Measurements from ENCODE around the gene ZNG1E.
"Not testable (repeated sequence)": the region's sequence is repeated elsewhere in the genome, so short reads cannot be mapped to it uniquely, and the experiment has no call there.

The ZNG1E gene

GRCh38 chr9:65675589-65676021, at the start of gene ZNG1E:
Gene ZNG1E, plus strand, starts transcription at chr9:65675928. Its CDS starts 49 bp downstream, at chr9:65675977.
- peak; percentile 73 for DNase-seq
- H3K4me1 Mint-ChIP-seq (ENCODE audit: low read depth); H3K36me3 Mint-ChIP-seq (ENCODE audit: low read depth); H3K9me3 Mint-ChIP-seq; H3K27me3 Mint-ChIP-seq: not testable (repeated sequence)
- Mint-ChIP-seq H3K4me3 (peak within 1 kb of the TSS; percentile 77), H3K27ac (peak within 1 kb of the TSS; percentile 89)

GRCh38 chr9:65673579-65673978, 2.1 kb upstream of the ZNG1E start:
- not testable (repeated sequence) for H3K4me1 Mint-ChIP-seq (ENCODE audit: low read depth); H3K9me3 Mint-ChIP-seq; H3K4me3 Mint-ChIP-seq; H3K27me3 Mint-ChIP-seq; H3K36me3 Mint-ChIP-seq (ENCODE audit: low read depth); H3K27ac Mint-ChIP-seq; DNase-seq

GRCh38 chr9:65675018-65675417, 710 bp upstream of the ZNG1E start:
- not testable (repeated sequence) for H3K36me3 Mint-ChIP-seq (ENCODE audit: low read depth); H3K9me3 Mint-ChIP-seq; DNase-seq; H3K27ac Mint-ChIP-seq; H3K4me1 Mint-ChIP-seq (ENCODE audit: low read depth); H3K27me3 Mint-ChIP-seq
- peak overlapping the region; percentile 37 for H3K4me3 Mint-ChIP-seq

GRCh38 chr9:65676389-65676788, 661 bp downstream of the ZNG1E start:
- not testable (repeated sequence) for H3K9me3 Mint-ChIP-seq; H3K4me1 Mint-ChIP-seq (ENCODE audit: low read depth); H3K36me3 Mint-ChIP-seq (ENCODE audit: low read depth); H3K27me3 Mint-ChIP-seq
- Mint-ChIP-seq H3K4me3 (peak overlapping the region; percentile 77), H3K27ac (peak overlapping the region; percentile 89)
- peak; percentile 37 for DNase-seq

GRCh38 chr9:65678533-65678932, 2.8 kb downstream of the ZNG1E start:
- not testable (repeated sequence) for DNase-seq; H3K4me1 Mint-ChIP-seq (ENCODE audit: low read depth); H3K9me3 Mint-ChIP-seq; H3K4me3 Mint-ChIP-seq; H3K27me3 Mint-ChIP-seq; H3K27ac Mint-ChIP-seq
- peaks cover 10% of the 10 kb centered on the region for H3K36me3 Mint-ChIP-seq (ENCODE audit: low read depth)

GRCh38 chr9:65703550-65703949, 27.8 kb downstream of the ZNG1E start:
- not testable (repeated sequence) for H3K4me1 Mint-ChIP-seq (ENCODE audit: low read depth); H3K36me3 Mint-ChIP-seq (ENCODE audit: low read depth); DNase-seq; H3K9me3 Mint-ChIP-seq; H3K4me3 Mint-ChIP-seq; H3K27me3 Mint-ChIP-seq; H3K27ac Mint-ChIP-seq

GRCh38 chr9:65714445-65714844, 38.7 kb downstream of the ZNG1E start:
- not testable (repeated sequence) for H3K36me3 Mint-ChIP-seq (ENCODE audit: low read depth); H3K4me3 Mint-ChIP-seq; H3K4me1 Mint-ChIP-seq (ENCODE audit: low read depth); DNase-seq; H3K27ac Mint-ChIP-seq; H3K27me3 Mint-ChIP-seq; H3K9me3 Mint-ChIP-seq

- not testable (repeated sequence) for H3K36me3 Mint-ChIP-seq (ENCODE audit: low read depth); H3K4me1 Mint-ChIP-seq (ENCODE audit: low read depth); H3K4me3 Mint-ChIP-seq; H3K9me3 Mint-ChIP-seq; H3K27ac Mint-ChIP-seq; H3K27me3 Mint-ChIP-seq
- DNase-seq, result peak; percentile 30
These were observed 61.4 kb downstream of the ZNG1E start, which contains the start of gene FOXD4L4 for GRCh38 chr9:65737096-65737564. Gene FOXD4L4, plus strand, starts transcription at chr9:65737146. Its CDS starts 0 bp downstream, at chr9:65737146.

- not testable (repeated sequence) for H3K4me1 Mint-ChIP-seq (ENCODE audit: low read depth); DNase-seq; H3K36me3 Mint-ChIP-seq (ENCODE audit: low read depth); H3K4me3 Mint-ChIP-seq; H3K9me3 Mint-ChIP-seq; H3K27ac Mint-ChIP-seq; H3K27me3 Mint-ChIP-seq
These were observed 62.4 kb downstream of the ZNG1E start for GRCh38 chr9:65738133-65738532.

Data from activated T-cell treated with anti-CD3 and anti-CD28 coated beads, Interleukin-2, amount 50 U/mL, for 24 hours (primary cell).